ENCODE data around the gene HUNK. TPM values are rescaled to one million over a fixed set of nuclear protein-coding genes. Genes with fewer than 3 reads are reported as not detected.

HUNK gene
- total and polyA plus RNA-seq, 2 of the 8 experiments (the other 6 are each of a cell fraction or from before 2014, with no cell fraction given) = 1.9 to 10.2 TPM

- Histone ChIP-seq H2BK12ac (ENCODE audit: low read depth, low read length) (no peak overlapping the region), H3K23me2 (ENCODE audit: low read depth, low read length) (no peaks in the 10 kb centered on the region), H2AFZ (ENCODE audit: low read length) (no peak overlapping the region), H3K56ac (replicated peaks; ENCODE audit: insufficient read length, low read depth, low read length) (no peak overlapping the region), H3K36me3 (ENCODE audit: control insufficient read depth in 2 of 4, insufficient read depth in 4 of 4, low read length in 3 of 4) (no peaks in the 10 kb centered on the region), H2BK5ac (ENCODE audit: low read depth, low read length) (no peak overlapping the region), H4K8ac (ENCODE audit: extremely low read depth, insufficient read depth, low read length) (no peak overlapping the region), H4K91ac (replicated peaks; ENCODE audit: insufficient read length, low read length) (no peak overlapping the region), H4K5ac (ENCODE audit: insufficient read length, low read depth, low read length) (no peak overlapping the region), H2BK20ac (ENCODE audit: low read length) (no peak overlapping the region), H3K27me3 (replicated peaks in 1 of 4; ENCODE audit: control insufficient read depth in 3 of 4, extremely low read depth in 1 of 4, insufficient read depth in 3 of 4, low read length in 3 of 4) (no peaks in the 10 kb centered on the region), H3K23ac (ENCODE audit: insufficient read length) (no peak overlapping the region), H2AK5ac (ENCODE audit: low read depth, low read length) (no peak overlapping the region), H2BK120ac (replicated peaks; ENCODE audit: low read depth, low read length) (no peak overlapping the region), H3K9ac (replicated peaks in 1 of 4; ENCODE audit: extremely low read depth in 1 of 4, low read depth in 3 of 4, low read length in 3 of 4) (no peak overlapping the region), H3K4me3 (ENCODE audit: extremely low read depth in 1 of 4, insufficient read depth in 2 of 4, low read depth in 3 of 4, low read length in 4 of 4) (no peak overlapping the region), H2BK15ac (ENCODE audit: low read length) (no peak overlapping the region), H4K20me1 (replicated peaks in 1 of 2; ENCODE audit: control insufficient read depth in 1 of 2, insufficient read depth in 2 of 2, low read length in 2 of 2) (no peaks in the 10 kb centered on the region), H3K4ac (replicated peaks; ENCODE audit: insufficient read length, low read depth, low read length) (no peak overlapping the region), H3K27ac (ENCODE audit: low read depth, low read length) (no peak overlapping the region), H3K4me2 (ENCODE audit: insufficient read depth in 1 of 2, low read depth in 2 of 2, low read length in 2 of 2) (no peak overlapping the region), H3K14ac (ENCODE audit: insufficient read length) (no peak overlapping the region), H3K79me1 (ENCODE audit: low read depth, low read length) (no peaks in the 10 kb centered on the region), H3K79me2 (ENCODE audit: control insufficient read depth in 1 of 2, insufficient read depth in 2 of 2, low read length in 2 of 2) (no peaks in the 10 kb centered on the region), H3K9me3 (ENCODE audit: insufficient read depth in 2 of 2, low read depth in 1 of 2, low read length in 1 of 2) (no peaks in the 10 kb centered on the region), H3K4me1 (replicated peaks in 1 of 4; ENCODE audit: control insufficient read depth in 3 of 4, insufficient read depth in 4 of 4, low read length in 3 of 4) (no peaks in the 10 kb centered on the region), H3K18ac (ENCODE audit: extremely low read depth, low read length) (no peak overlapping the region)
- TF ChIP-seq CEBPB (IDR thresholded peaks at IDR 0.05; ENCODE audit: low read depth, low read length) (no peak), NRF1 (IDR thresholded peaks at IDR 0.05; ENCODE audit: low read depth, low read length) (no peak)
- DNase-seq (ENCODE audit: low read depth in 1 of 2, low spot score in 2 of 2) (no peak), FAIRE-seq (no peak)
- POLR2A ChIA-PET (ENCODE audit: partially characterized antibody) = no interaction called here
- 83% methylated on average over 6 of the region's 6 CpGs; no CpG with 5 or more reads in 1 of the 2 experiments for WGBS, 2 experiments (ENCODE audit: extremely low coverage in 1 of 2, insufficient coverage in 1 of 2, insufficient read length in 1 of 2, insufficient replicate concordance in 2 of 2, low coverage in 1 of 2, low lambda C conversion rate in 2 of 2, missing lambda C conversion rate in 1 of 2)
- CTCF ChIA-PET (ENCODE audit: partially characterized antibody) = interaction anchor here (0.9 kb wide), 1 partner anchor 55 kb away, joined by 3 read pairs; no protein-coding TSS in a partner anchor
These were observed 149.3 kb downstream of the HUNK start for GRCh38 chr21:32022146-32022545.
